GM19240 (cell line): Measurements from ENCODE around the gene PNMA8C.
"Not testable (repeated sequence)": the region's sequence is repeated elsewhere in the genome, so short reads cannot be mapped to it uniquely, and the experiment has no call there.

Experiments
- DNase-seq: peaks from one replicate; pipeline ENCODE4 v3.0.0; 2011; ENCODE audit warnings: low spot score; ENCODE audit not compliant: insufficient read length

PNMA8C gene

DNA sequence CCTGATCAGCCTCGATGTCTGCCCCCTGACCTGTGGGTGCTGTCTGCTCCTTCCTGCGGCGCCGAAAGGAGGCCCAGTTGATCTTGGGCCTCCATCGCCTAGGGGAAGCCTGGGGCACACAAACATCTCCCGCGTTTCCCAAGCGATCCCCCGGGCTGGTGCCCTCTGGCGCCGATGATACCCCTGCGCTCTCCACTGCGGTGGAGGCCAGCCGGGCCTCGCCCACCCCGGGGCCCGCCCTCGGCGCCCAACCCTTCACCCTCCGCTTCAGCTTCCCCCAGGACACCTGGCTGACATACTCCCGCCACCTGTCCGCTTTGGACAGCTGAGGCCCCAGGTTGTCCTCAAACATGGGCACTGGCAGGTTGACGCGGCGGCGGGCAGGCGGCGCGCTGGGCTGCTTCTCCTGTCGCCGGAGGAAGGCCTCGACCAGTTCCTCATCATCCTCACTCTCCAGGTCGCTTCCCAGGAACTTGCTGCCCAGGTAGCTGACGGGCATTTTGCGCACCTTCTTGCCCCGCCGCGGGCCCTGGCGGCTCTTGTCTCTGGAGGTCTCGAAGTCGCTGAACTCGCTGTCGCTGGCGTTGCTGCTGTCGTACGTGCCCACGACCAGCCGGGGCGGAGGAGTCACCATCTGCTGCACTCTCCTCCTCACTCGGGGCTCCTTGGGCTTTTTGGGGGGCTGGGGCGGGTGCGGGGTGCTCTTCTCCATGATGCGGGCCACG is 16.6 kb downstream of the PNMA8C start:
- no peak for DNase-seq

DNA sequence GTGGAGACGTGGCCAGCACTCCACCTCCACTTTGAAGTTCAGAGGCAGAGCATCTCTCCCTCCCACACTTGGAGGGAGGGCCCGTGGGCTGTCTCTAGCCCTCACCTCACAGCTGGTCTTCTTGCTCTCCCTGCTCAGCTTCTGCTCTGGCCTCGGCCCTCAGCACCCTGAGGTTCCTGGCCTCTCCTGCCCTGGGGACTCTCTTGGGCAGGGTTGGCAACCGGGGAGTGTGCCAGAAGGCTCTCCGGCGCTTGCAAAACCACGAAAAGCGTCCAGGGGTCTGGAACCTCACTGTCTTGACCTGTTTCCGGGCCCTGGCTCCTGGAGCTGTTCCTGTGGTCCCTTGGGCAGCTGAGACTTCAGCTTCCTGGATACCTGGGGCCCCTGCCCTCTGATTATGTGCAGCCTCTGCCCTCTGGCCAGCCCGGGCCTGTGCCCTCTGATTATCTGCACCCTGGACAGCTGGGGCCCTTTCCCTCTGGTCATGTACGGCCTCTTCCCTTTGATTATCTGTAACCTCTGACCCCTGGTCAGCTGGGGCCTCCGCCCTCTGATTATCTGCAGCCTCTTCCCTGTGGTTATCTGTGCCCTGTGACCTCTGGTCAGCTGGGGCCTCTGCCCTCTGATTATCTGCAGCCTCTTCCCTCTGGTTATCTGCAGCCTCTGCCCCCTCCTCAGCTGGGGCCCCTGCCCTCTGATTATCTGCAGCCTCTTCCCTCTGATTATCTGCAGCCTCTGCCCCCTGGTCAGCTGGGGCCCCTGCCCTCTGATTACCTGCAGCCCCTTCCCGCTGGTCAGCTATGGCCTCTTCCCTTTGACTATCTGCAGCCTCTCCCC is 17.4 kb downstream of the PNMA8C start:
- no peak for DNase-seq

DNA sequence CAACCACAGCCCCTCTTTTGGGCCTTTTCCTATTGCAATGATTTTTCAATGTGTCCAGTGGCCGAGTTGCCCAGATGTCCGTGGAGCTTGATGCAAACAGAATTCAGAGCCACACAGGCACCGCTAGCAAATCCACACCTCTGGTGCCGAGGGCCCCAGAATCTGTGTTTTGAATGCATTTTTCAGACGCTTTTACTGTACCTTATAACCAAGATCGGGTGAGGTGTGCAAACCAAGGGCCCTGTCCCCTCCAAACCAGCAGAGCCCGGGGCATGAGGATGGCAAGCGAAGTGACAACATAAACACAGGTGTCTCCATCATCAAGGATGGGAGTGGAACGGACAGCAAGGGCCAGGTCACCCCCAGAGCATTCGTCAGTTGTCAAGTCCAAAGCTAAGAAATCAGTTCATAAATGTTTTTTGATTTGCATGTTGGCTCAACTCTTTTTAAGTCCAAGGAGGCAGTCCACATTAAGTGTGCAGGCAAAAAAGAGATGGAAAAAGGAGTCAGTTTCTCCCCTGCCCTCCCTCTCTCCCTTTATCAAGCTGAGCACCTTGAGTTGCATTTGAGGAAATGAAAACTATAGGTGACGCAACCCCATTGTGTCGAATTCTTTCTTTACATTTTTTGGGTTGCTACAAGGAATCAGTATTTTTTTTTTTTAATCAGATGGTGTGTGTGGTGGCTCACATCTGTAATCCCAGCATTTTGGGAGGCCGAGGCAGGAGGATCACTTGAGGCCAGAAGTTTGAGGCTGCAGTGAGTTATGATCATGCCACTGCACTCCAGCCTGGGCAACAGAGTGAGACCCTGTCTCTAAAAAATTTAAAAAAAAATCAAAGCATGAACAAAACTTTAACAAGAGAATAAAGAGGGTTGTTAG is 18.3 kb downstream of the PNMA8C start:
- DNase-seq = no peak

DNA sequence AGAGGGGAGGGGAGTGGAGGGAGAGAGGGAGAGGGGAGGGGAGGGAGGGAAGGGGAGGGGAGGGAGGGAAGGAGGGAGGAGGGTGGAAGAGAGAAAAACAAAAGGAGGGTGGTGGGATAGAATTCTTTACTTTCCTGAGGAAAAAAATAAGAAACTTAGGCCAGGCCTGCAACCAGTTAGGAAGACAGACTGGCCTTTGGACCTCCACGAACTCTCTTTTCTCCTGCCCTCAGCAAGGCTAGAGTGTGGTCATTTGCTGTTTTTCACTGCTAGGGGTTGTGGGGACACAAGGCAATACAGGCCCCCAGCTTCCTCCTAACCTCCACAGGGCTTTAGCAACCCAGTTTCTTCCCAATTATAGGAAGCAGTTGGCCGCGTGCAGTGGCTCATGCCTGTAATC is 19.5 kb downstream of the PNMA8C start:
- DNase-seq = no peak

DNA sequence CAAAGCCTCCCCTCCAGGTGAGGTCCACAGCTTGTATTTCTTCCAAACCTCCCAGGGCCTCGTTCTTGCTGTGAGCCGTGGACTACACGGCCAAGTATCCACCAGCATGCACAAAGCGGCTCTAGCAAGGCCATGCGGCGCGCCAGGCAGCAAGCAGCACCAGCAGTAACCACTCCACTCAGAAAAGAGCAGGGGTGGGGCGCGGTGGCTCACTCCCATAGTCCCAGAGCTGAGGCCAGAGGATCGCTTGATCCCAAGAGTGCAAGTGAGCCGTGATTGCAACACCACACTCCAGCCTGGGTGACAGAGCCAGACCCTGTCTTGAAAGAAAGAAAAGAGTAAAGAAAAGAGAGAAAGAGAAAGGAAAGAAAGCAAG is 20.1 kb downstream of the PNMA8C start:
- DNase-seq = no peak

DNA sequence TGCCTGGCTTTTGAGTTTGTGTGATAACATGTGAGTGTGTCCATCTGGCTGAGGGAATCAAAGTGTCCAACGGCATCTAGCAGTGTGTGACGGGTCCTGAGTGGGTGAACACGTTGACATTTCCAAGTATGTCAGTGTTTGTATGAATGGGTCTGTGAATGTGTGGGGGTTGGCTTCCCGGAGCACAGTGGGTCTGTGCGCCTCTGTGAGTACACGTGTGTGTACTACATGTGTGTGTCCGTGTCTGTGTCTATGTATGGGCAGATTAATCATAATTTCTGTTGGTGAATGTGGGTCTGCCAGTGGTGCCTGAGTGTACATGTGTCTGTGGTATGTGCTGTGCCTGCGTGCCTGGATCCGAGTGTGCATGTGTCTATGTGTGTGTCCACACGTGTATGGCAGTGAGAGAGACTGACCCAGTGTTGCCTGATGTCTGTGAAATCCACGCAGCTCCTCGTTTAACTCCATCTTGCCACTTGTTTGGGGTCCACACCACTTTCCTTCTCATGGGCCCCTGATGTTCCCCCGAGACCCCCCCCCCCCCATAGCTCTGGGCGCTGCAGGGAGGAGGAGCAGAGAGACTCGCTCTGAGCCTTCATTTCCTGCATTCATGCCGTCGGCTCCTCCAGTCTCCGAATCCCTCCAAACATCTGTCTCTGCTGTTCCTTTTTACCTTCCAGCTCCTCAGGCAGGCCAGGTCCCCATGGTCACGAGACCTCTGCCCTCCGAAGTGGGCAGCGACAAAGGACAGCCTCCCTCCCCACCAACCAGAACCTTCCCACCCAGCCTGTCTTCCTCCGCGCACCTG is 20.7 kb downstream of the PNMA8C start:
- DNase-seq = no peak

DNA sequence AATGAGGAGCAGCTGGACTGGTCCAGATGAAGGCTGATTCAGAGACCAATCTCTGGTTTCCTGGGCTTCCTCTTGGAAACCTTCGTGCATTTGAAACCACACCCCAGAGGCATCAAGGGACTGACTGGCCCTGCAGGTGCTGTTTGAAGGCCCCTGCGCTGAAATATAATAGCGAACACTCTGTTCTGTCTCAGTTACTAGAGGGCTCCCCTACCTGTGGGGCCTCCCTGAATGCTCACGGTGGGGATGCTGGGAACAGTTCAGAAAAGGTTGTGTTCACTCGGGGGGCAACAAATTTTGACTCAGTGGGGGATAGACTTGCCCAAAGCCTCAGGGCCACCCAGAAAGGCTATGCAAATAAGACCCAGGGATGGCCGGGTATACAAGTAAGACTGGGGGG is 21.8 kb downstream of the PNMA8C start:
- no peak for DNase-seq

DNA sequence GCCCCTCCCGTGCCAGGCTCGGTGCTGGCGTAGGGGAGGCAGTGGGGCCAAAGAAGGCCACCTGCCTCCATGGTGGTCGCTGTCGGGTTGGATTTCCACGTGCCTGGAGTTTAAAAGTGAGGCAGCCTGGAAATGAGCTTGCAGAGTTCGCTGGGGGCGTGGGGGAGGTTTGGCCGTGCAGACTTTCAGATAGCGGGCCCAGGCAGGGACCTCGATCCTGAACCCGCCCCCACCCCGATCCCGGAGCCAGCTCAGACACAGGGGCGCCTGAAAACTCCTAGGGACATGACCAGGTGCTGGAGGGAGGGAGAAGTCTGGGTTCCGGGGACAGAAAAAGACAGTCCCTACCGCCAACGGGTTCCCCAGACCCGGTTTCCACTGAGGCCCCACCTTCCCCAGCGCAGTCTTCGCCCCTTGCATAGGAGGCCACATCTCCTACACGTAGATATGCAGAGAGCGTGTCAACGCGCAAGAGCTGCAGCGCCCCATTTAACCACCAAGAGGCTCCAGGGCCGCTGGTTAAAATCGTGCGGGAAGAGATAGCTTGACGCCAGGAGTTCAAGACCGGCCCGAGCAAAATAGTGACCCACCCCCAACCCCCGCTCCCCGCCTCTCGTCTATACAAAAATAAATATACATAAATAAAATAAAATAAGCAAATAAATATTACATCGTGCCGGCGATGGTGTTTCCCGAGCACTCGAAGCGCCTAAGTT is 23.8 kb downstream of the PNMA8C start:
- DNase-seq = no peak

DNA sequence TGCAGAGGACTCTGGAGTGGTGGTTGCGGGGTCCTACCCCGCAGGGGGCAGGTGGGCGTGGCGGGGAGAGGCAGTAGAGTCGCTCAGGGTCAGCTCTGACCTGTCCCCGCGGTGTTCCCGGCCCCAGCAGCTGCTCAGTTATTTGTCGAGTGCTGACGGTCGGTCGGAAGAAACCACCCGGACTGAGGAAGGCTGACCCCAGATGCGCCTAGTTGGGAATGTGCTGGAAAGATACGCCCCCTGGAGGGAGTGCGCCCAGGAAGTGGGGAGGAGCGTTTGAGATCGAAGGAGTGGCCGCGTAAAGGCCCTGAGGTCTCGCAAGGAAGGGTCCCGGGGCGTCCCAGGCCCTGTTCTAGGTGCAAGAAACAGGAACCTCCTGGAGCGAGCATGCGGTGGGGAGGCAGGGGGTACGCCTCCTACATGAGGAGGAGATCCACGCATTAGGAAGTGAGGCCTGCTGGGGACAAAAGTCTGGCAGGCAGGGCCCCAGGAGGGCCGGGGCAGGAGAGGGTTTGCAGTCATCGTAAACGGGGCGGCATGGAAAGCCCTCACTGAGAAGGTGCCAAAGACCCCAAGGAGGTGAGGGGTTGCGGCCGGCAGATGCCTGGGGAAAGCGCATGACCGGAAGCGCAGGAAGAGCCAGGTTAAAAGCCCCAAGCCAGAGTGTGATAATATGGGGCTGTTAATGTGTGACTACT is 24.5 kb downstream of the PNMA8C start:
- no peak for DNase-seq

DNA sequence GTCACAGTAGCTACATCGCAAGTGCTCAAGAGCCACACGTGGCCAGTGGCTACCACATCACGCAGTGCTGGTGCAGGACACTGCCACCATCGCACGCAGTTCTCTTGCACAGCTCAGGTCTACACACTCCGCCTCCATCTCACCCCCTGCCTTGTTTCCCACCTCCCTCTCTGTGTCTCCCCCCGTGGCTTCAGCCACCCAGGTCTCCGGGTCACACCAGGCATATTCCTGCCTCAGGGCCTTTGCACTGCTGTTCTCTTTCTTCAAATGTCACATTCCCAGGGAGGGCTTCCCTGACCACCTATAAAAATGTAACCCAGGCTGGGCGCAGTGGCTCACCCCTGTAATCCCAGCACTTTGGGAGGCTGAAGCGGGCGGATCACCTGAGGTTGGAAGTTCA is 26.0 kb downstream of the PNMA8C start:
- DNase-seq = no peak

DNA sequence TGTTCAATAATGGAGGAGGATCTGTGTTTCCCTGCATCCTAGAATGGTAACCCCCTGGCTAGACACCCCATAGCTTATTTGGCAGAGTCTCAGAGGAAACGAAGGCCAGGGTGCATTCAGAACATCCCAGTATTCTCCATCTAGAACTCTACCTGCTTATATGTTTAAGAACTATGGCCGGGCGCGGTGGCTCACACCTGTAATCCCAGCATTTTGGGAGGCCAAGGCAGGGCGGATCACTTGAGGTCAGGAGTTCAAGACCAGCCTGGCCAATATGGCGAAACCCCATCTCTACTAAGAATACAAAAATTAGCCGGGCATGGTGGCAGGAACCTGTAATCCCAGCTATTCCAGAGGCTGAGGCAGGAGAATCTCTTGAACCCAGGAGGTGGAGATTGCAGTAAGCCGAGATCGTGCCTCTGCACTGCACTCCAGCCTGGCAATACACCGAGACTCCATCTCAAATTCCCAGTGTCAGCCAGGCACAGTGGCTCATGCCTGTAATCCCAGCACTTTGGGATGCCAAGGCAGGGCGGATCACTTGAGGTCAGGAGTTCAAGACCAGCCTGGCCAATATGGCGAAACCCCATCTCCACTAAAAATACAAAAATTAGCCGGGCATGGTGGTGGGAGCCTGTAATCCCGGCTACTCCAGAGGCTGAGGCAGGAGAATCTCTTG is 30.8 kb downstream of the PNMA8C start:
- DNase-seq = not testable (repeated sequence)

DNA sequence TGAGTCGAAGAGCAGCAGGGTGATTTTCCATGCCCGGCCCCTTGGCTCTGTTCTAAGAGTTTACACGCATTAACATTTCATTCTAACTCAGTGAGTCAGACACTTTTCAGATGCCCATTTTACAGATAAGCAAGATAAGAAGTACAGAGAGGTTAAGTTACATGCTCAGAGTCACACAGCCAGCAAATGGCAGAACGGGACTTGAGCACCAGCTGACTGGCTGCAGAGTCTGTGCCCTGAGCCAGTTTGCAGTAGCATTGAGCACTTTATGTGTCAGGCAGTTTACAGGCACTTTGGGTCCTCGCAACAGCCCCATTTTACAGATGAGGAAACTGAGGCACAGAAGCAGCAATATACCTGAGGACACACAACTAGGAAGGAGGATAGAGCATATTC is 34.3 kb downstream of the PNMA8C start:
- DNase-seq = no peak

DNA sequence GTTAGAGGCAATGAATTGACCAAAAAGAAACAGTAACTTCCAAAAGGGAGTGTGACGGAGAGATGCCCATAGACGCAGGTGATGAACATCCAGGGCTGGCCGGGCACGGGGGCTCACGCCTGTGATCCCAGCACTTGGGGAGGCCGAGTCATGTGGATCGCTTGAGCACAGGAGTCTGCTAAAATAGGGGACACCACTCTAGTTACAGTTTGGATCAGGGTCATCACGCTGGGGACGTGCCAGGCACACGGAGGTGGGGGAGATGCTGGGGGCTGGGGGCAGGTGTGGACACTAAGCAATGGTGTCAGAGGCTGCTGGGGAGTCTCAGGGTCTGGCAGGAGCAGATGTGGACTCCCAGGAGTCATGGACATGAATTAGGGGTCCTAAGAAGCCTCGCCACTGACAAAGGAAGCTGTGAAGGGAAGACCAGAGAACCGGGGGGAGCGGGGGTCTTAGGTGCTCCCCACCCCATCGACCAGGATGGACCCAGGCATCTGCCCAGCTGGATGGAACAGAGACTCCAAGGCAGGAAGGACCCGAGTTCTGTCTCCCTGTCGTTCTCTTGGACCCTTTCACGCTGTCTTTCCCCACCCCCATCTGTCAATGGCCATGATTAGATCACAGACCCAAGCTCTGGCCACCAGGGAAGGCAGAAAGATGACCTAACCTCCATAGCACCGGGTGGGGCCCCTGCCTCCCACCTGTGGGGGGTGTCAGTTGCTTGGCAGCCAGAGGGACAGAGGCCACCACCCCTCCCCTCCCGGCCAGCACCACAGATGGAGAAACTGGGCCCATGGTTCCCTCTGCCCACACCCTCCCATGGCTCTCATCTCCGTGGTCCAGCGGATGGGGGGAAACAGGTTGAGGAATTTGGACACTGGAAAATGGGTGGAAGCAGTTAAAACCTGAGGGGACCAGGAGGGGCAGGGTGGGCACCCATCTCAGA is 35.0 kb downstream of the PNMA8C start:
- no peak for DNase-seq

DNA sequence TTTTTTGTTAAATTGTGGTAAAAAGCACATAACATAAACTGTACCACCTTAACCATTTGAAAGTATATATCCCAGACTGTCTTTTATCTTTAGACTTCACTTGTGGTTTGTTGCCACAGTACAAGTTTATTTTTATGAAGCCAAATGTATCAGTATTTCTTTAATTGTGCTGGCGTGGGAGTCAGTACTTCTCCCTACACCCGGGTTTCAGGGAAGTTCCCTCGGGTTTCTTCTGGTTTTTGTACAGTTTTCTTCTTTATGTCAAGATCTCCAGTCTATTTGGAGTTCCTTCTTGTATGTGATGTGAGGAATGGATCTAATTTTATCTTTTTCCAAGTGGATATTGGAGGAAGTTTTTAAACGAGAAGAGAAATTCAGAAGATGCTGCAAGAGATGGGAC is 35.9 kb downstream of the PNMA8C start:
- no peak for DNase-seq

DNA sequence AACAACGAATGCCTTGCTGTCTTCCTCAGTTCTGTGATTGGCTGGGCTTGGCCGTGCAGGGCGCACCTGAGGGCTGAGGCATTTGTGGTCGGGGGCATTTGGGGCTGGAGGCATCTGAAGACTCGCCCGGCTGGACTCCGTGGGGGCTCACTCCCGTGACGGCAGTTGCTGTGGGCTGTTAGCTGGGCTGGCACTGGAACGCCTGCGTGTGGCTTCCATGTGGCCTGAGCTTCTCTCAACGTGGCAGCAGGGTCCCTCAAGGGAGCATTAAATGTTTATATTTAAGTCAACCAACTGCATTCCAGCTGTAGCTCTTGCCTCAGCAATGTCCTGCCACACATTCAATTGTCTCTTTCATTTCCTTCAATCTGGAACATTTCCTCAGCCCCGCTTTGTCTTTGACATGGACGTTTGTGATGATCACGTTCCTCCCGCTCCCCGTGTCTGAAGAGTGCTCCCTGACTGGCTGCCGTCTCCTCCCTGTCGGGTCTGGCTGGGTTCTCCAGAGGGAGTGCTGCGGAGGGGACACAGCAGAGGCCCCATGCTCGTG is 36.4 kb downstream of the PNMA8C start:
- no peak for DNase-seq

DNA sequence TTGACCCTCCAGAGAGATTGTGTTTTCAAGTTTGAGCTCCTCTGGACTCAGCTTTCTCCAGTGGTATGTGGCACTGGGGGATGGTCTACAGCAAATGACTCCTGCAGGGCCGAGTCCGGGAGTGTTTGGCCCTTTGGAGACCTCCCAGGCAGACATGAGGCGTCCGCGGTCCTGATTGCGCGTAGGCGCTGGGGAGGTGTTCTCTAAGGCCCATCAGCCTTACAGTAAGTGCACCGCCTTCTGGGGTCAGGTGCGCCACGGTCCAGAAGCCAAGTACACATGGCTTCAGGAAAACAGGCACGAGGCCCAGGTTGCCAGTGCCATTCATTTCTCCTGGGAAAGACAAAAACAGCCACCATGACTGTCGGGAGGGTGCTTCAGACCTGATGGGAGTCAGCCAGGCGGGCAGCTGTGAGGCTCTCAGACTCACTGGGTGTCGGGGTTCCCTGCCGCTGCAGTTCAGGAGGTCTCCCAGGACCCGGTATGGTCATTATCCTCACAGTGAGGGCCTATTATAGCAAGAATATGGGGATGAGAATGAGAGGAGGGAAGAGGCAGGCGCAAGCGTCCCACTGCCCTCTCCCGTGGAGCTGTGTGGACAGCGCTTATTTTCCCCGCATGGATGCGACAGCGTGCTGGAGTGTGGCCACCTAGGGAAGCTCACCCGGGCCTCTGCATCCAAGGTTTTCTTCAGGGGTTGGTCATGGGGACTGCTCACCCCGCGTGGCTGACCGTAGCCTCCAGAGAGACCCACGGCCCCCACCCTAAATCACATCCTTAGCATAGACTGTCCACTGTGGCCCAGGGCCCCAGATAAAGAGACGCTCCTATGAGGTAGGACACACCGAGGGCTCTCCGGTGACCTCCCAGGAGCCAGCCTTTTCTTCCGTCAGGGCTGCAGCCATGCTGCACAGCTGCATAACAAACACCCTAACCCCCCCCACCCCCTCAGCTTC is 37.2 kb downstream of the PNMA8C start:
- DNase-seq = no peak

DNA sequence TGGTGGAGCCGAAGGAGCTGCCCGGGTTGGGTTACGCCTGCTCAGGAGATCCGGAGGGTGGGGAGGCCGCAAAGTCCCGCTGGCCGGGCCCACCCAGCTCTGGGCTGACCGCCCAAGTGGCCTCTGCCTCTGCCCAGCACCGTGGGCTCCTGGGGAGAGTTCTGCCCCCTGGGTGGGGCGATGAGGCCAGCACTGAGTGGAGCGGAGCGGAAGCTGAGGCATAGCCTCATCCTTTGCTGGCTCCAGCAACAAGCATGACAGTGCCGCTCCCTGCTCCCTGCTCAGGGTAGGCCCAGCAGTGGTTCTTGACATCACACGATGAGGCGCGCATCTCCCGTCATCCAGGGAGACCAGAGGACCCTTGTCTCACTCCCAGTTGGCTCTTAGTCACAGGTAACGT is 37.9 kb downstream of the PNMA8C start:
- DNase-seq = no peak
